ENCODE results near the gene FAM161B.

DNA sequence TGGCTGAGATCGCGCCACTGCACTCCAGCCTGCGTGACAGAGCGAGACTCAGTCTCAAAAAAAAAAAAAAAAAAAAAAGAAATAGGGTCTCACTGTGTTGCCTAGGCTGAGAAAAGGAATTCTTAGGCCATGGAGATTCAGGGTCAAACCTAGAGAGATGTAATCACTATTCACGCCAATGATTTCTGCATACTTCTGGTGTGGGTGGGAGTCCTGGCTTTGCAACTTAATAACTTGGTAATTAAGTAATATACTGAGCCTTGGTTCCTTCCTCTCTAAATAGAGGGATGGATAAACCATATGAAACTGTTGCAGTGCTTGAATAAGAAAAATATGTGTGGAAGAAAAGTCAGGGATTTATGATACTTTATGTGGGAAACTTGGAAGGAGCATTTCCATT, 60.5 kb downstream of the FAM161B start:
- TF ChIP-seq EZH2 (IDR thresholded peaks at IDR 0.05), result no peak
- TF ChIP-seq POLR2AphosphoS5 (IDR thresholded peaks at IDR 0.05; ENCODE audit: borderline replicate concordance, low read depth, low read length), result no peak
- TF ChIP-seq FOXP2 (optimal IDR thresholded peaks at IDR 0.05; ENCODE audit: control extremely low read depth, extremely low read length, insufficient read depth), result no peak

Data from SK-N-MC (cell line).